Fibroblast of skin of right biceps (primary cell): ENCODE results near the gene CTNNA3.
A peak's percentile ranks its signal among the peaks of the same experiment; 100 is the strongest.

ENCODE experiments used
- DNase-seq: peaks from one replicate; pipeline ENCODE4 v3.0.0-alpha.2; 2013

CTNNA3 gene

GRCh38 chr10:67306588-67307205 is 389.3 kb downstream of the CTNNA3 start:
- DNase-seq = peak; percentile 8

- no peak for DNase-seq
These were observed 393.3 kb downstream of the CTNNA3 start for GRCh38 chr10:67302701-67303100.

- no peak for DNase-seq
These were observed 396.2 kb downstream of the CTNNA3 start for GRCh38 chr10:67299761-67300160.

GRCh38 chr10:67297637-67298181 is 398.3 kb downstream of the CTNNA3 start:
- no peak for DNase-seq

- DNase-seq = no peak
These were observed 399.1 kb downstream of the CTNNA3 start for GRCh38 chr10:67296926-67297325.

GRCh38 chr10:67288688-67289410 is 407.1 kb downstream of the CTNNA3 start:
- no peak for DNase-seq

- no peak for DNase-seq
These were observed 411.4 kb downstream of the CTNNA3 start for GRCh38 chr10:67284589-67284988.

GRCh38 chr10:67282871-67283270 is 413.1 kb downstream of the CTNNA3 start:
- no peak for DNase-seq

- DNase-seq = no peak
These were observed 415.6 kb downstream of the CTNNA3 start for GRCh38 chr10:67280405-67280804.

GRCh38 chr10:67277402-67277801 is 418.6 kb downstream of the CTNNA3 start:
- no peak for DNase-seq

GRCh38 chr10:67269828-67270227 is 426.2 kb downstream of the CTNNA3 start:
- no peak for DNase-seq

- no peak for DNase-seq
These were observed 427.8 kb downstream of the CTNNA3 start for GRCh38 chr10:67268146-67268545.

- no peak for DNase-seq
These were observed 433.3 kb downstream of the CTNNA3 start for GRCh38 chr10:67262675-67263074.

- no peak for DNase-seq
These were observed 434.6 kb downstream of the CTNNA3 start for GRCh38 chr10:67261300-67261797.

- no peak for DNase-seq
These were observed 436.6 kb downstream of the CTNNA3 start for GRCh38 chr10:67259319-67259929.

- DNase-seq = no peak
These were observed 438.4 kb downstream of the CTNNA3 start for GRCh38 chr10:67257427-67258144.

- no peak for DNase-seq
These were observed 439.0 kb downstream of the CTNNA3 start for GRCh38 chr10:67257018-67257417.

- DNase-seq = no peak
These were observed 445.3 kb downstream of the CTNNA3 start for GRCh38 chr10:67250686-67251085.

GRCh38 chr10:67246066-67246555 is 449.9 kb downstream of the CTNNA3 start:
- no peak for DNase-seq

- DNase-seq = no peak
These were observed 453.5 kb downstream of the CTNNA3 start for GRCh38 chr10:67242528-67242927.

- DNase-seq = no peak
These were observed 454.5 kb downstream of the CTNNA3 start for GRCh38 chr10:67241451-67241850.

- DNase-seq = no peak
These were observed 456.0 kb downstream of the CTNNA3 start for GRCh38 chr10:67239864-67240497.
